K562 (cell line): ENCODE results near the gene DGCR2. TPM values are rescaled to one million over a fixed set of nuclear protein-coding genes. Genes with fewer than 3 reads are reported as not detected.
"Not testable (repeated sequence)": the region's sequence is repeated elsewhere in the genome, so short reads cannot be mapped to it uniquely, and the experiment has no call there.

Source experiments
- ATAC-seq: fragments of 200-7000 bp; cut with Tn5 transposase; 3 replicates; pipeline ENCODE4 v1.9.1; 2020; ENCODE audit warnings: moderate library complexity
- BruUV-seq: library from RNA; stranded (reverse); fragments of 400-500 nt; replicated peaks from 2 replicates; lab custom pipeline; 2021; lab: Mats Ljungman, UMichigan
- CTCF ChIA-PET: fragments of 300-600 bp; formaldehyde crosslinking; extraction: SDS; loops from one replicate; lab custom pipeline; 2021; ENCODE audit warnings: low intra/inter-chr PET ratio; lab: Yijun Ruan, JAX
- POLR2A ChIA-PET: fragments of 300-600, 350-650 bp; sonication (Branson Sonifier 250); formaldehyde crosslinking; extraction: SDS; loops from one replicate; lab custom pipeline; 2021; ENCODE audit warnings: antibody characterized with exemption, inconsistent platforms; lab: Yijun Ruan, JAX
- DNase-seq, 4 experiments: peaks; one replicate each; pipeline versions ENCODE4 v3.0.0 to v3.0.0-alpha.2; 2011 to 2018; ENCODE audit warnings: low spot score in 3 of 4, mixed read lengths in 3 of 4; ENCODE audit errors: extremely low read depth in 1 of 4
- FAIRE-seq: peaks from 2 replicates; lab custom pipeline; 2011; peaks lifted over from hg19 to GRCh38; lab: Jason Lieb, UNC
- H2AFZ ChIP-seq: 2 replicates; pipeline ENCODE4 v1.6.0; 2011; ENCODE audit warnings: low read depth, low read length, control low read depth, inconsistent platforms
- H3K27ac ChIP-seq: fragments of 200-600 bp; 3 replicates; pipeline ENCODE4 v1.8.0; 2011; ENCODE audit warnings: low read depth, mild to moderate bottlenecking, control low read depth, inconsistent platforms, low read length, moderate library complexity, mixed read lengths; ENCODE audit errors: extremely low read depth
- H3K27me3 ChIP-seq, 2 experiments: fragments of 300-600 bp in 1 of 2; 2 replicates in 1 of 2; 3 replicates in 1 of 2; pipeline versions ENCODE4 v1.6.0 to v1.8.0; 2011; ENCODE audit warnings: inconsistent platforms in 2 of 2, low read length in 2 of 2, mild to moderate bottlenecking in 1 of 2, mixed read lengths in 1 of 2, moderate library complexity in 1 of 2; ENCODE audit not compliant: control insufficient read depth in 2 of 2, insufficient read depth in 2 of 2
- H3K36me3 ChIP-seq: fragments of 300-600 bp; 3 replicates; pipeline ENCODE4 v1.8.0; 2011; ENCODE audit warnings: mild to moderate bottlenecking, low read length, inconsistent platforms; ENCODE audit not compliant: control insufficient read depth, insufficient read depth
- H3K4me1 ChIP-seq, 2 experiments: fragments of 200-600 bp in 1 of 2; replicated peaks in 1 of 2; 2 replicates in 1 of 2; 3 replicates in 1 of 2; pipeline versions ENCODE4 v1.5.1 to v1.8.0; 2011; ENCODE audit warnings: inconsistent platforms in 2 of 2, low read length in 2 of 2, mild to moderate bottlenecking in 1 of 2, mixed read lengths in 1 of 2, moderate library complexity in 1 of 2; ENCODE audit not compliant: control insufficient read depth in 2 of 2, insufficient read depth in 2 of 2
- H3K4me2 ChIP-seq: 2 replicates; pipeline ENCODE4 v1.6.1; 2011; ENCODE audit warnings: low read length, control low read depth, inconsistent platforms, mixed read lengths; ENCODE audit not compliant: insufficient read depth
- H3K4me3 ChIP-seq: fragments of 200-600 bp; sonication (generic), shearing (Covaris generic); 2 replicates; pipeline ENCODE4 v1.5.1; 2016; ENCODE audit warnings: control low read depth, inconsistent platforms
- H3K79me2 ChIP-seq: fragments of 200-600 bp; 3 replicates; pipeline ENCODE4 v1.8.0; 2011; ENCODE audit warnings: low read length, inconsistent platforms; ENCODE audit not compliant: control insufficient read depth, insufficient read depth
- H3K9ac ChIP-seq, 2 experiments: 2 replicates each; pipeline versions ENCODE4 v1.6.0 to v1.6.1; 2011; ENCODE audit warnings: low read depth in 2 of 2, low read length in 2 of 2, control low read depth in 1 of 2, inconsistent platforms in 1 of 2, mild to moderate bottlenecking in 1 of 2, mixed read lengths in 1 of 2; ENCODE audit not compliant: insufficient read depth in 1 of 2
- H3K9me1 ChIP-seq: one replicate; pipeline ENCODE4 v1.6.0; 2011; ENCODE audit warnings: inconsistent platforms, mild to moderate bottlenecking, low read length, moderate library complexity; ENCODE audit not compliant: control insufficient read depth, insufficient read depth
- H3K9me3 ChIP-seq: replicated peaks from 2 replicates; pipeline ENCODE4 v1.5.1; 2011; ENCODE audit warnings: low read depth, low read length, inconsistent platforms; ENCODE audit not compliant: control insufficient read depth, insufficient read depth
- H4K20me1 ChIP-seq: replicated peaks from 2 replicates; pipeline ENCODE4 v1.6.1; 2011; ENCODE audit warnings: low read length, inconsistent platforms, mixed read lengths; ENCODE audit not compliant: control insufficient read depth, insufficient read depth
- MCM3 ChIP-seq: fragments of 450-650 bp; IDR thresholded peaks from 2 replicates; pipeline ENCODE4 v1.6.1; 2016
- NR3C1 ChIP-seq: sonication (generic); formaldehyde crosslinking; IDR thresholded peaks from 2 replicates; pipeline ENCODE4 v1.8.1; 2022; ENCODE audit warnings: missing genetic modification reagents
- SETDB1 ChIP-seq: IDR thresholded peaks from one replicate; pipeline ENCODE4 v1.6.1; 2012; ENCODE audit warnings: low read length, control low read depth, inconsistent platforms
- ZNF282 ChIP-seq: sonication (generic); formaldehyde crosslinking; IDR thresholded peaks from 2 replicates; pipeline ENCODE4 v1.8.1; 2023; ENCODE audit warnings: missing genetic modification reagents
- WGBS: fragments of 100-300 bp; shearing (Covaris generic); methylation state at CpG from one replicate; pipeline ENCODE4 v1.1.6; 2016; ENCODE audit warnings: low coverage, mixed read lengths; ENCODE audit not compliant: insufficient coverage; ENCODE audit errors: missing lambda C conversion rate; 5-methylcytosine and 5-hydroxymethylcytosine counted together
- in situ Hi-C: fragments of 300-500 bp; cut with MboI; formaldehyde crosslinking; loops from 4 replicates; pipeline ENCODE4 v1.15.0; 2018; ENCODE audit warnings: inconsistent platforms, mixed read lengths
- intact Hi-C: fragments of 100-400 bp; cut with micrococcal nuclease; formaldehyde crosslinking; loops from 2 replicates; pipeline ENCODE4 v1.14.2; 2022
- polyA plus RNA-seq, 8 experiments: library from polyadenylated mRNA; depleted of rRNA in 4 of 8; stranded (reverse) in 5 of 8; unstranded in 3 of 8; fragments of >200 nt; fragmentation: Nextera tagmentation in 2 of 8; fragmentation: Illumina TruSeq in 1 of 8; extraction: Ambion mirVana in 2 of 8; extraction: Trizol in 1 of 8; gene quantifications; 2 replicates each; pipeline versions ENCODE4 v1.2.1 to v1.2.3, GENCODE V29; 2011 to 2014; ENCODE audit warnings: inconsistent platforms in 1 of 8, missing spikeins in 1 of 8
- total RNA-seq, 7 experiments: library from RNA; depleted of rRNA in 6 of 7; stranded (reverse); fragments of >200 nt in 6 of 7; fragmentation: Illumina TruSeq in 2 of 7; extraction: Trizol in 2 of 7; gene quantifications; 2 replicates each; pipeline versions ENCODE4 v1.2.1 to v1.2.3, GENCODE V29; 2011 to 2021; ENCODE audit warnings: low replicate concordance in 1 of 7

Gene DGCR2
- total and polyA plus RNA-seq, 9 of the 15 experiments (the other 6 are each of a cell fraction or from before 2014, with no cell fraction given) = 0.69 to 101 (median 56.4) TPM

- H3K4me3 ChIP-seq, FAIRE-seq, H3K4me2 ChIP-seq, H2AFZ ChIP-seq, CTCF ChIA-PET, H3K27ac ChIP-seq, H3K79me2 ChIP-seq, H3K9ac ChIP-seq, ATAC-seq, BruUV-seq, H3K36me3 ChIP-seq, H3K9me1 ChIP-seq: not testable (repeated sequence)
- in situ Hi-C loops = loop anchor here (5.0 kb wide), 1 partner anchor 393 kb away; no protein-coding TSS in a partner anchor
- peaks cover 27 to 59% of the 10 kb centered on the region in 2 experiments; a peak in 4 of 5 replicates for H3K27me3 ChIP-seq
- peak in 2 of 4 experiments; percentile 15 to 25 for DNase-seq
- H4K20me1 ChIP-seq = peaks cover 15% of the 10 kb centered on the region
- peaks cover 0 to 21% of the 10 kb centered on the region in 2 experiments; a peak in 2 of 5 replicates for H3K4me1 ChIP-seq
- WGBS = 8% methylated on average over 20 of the region's 21 CpGs
- intact Hi-C loops = loop anchor here (10.0 kb wide), 1 partner anchor 264 kb away; the partner anchor contains the start of gene CLTCL1
- POLR2A ChIA-PET = interaction anchor here (0.8 kb wide), 1 partner anchor 18 kb away, joined by 3 read pairs; no protein-coding TSS in a partner anchor
- TF ChIP-seq ZNF282 (CRISPR knock-in tag) (peak; percentile 41; the same call in 1 of the 2 replicates), NR3C1 (CRISPR knock-in tag) (0 out of 2 replicates have a peak, but pooled peaks have one; percentile 38), SETDB1 (peak; percentile 88), MCM3 (0 out of 2 replicates have a peak, but pooled peaks have one; percentile 28)
- TF ChIP-seq, all 486 proteins: peak for 4; not testable (repeated sequence) for 482
- not testable (repeated sequence) for H3K9me3 ChIP-seq
Measured at GRCh38 chr22:19030226-19030888, 91.9 kb downstream of the DGCR2 start.
